ENCODE measurements around the gene SOX1.

- TF ChIP-seq EZH2 (IDR thresholded peaks at IDR 0.05; ENCODE audit: borderline replicate concordance, low read depth, low read length, severe bottlenecking), result no peak
- TF ChIP-seq CTCF (IDR thresholded peaks at IDR 0.05; ENCODE audit: borderline replicate concordance, extremely low read depth, low read length, poor library complexity, severe bottlenecking), result no peak
These were observed 51.0 kb downstream of the SOX1 start for GRCh38 chr13:112117955-112118302.
